K562 (cell line): ENCODE measurements around the gene ZFYVE28. TPM values are rescaled to one million over a fixed set of nuclear protein-coding genes. Genes with fewer than 3 reads are reported as not detected.

ENCODE experiments used
- CREM ChIP-seq: IDR thresholded peaks from 2 replicates; pipeline ENCODE4 v1.6.1; 2014; ENCODE audit warnings: antibody characterized with exemption, low read depth
- KDM5B ChIP-seq: fragments of 200-600 bp; sonication (generic); IDR thresholded peaks from 2 replicates; pipeline ENCODE4 v1.6.1; 2012; ENCODE audit warnings: low read depth, mild to moderate bottlenecking, moderate library complexity, low read length, control low read depth, inconsistent platforms; ENCODE audit not compliant: insufficient replicate concordance
- KLF6 ChIP-seq: fragments of 250-450 bp; sonication (Bioruptor Pico); IDR thresholded peaks from 2 replicates; pipeline ENCODE4 v1.4.0; 2020; ENCODE audit warnings: mild to moderate bottlenecking, moderate library complexity, borderline replicate concordance
- LCOR ChIP-seq: sonication (generic); formaldehyde crosslinking; IDR thresholded peaks from 2 replicates; pipeline ENCODE4 v1.8.0; 2022; ENCODE audit warnings: mild to moderate bottlenecking, missing genetic modification reagents
- MAX ChIP-seq: sonication (generic); formaldehyde crosslinking; IDR thresholded peaks from 2 replicates; pipeline ENCODE4 v1.9.0; 2022; ENCODE audit warnings: mild to moderate bottlenecking, missing genetic modification reagents
- SMARCB1 ChIP-seq: IDR thresholded peaks from 2 replicates; pipeline ENCODE4 v1.6.1; 2011; ENCODE audit warnings: improper control_type of control experiment, low read depth; ENCODE audit not compliant: insufficient read length
- ZFP36 ChIP-seq: fragments of 150-350 bp; IDR thresholded peaks from 2 replicates; pipeline ENCODE4 v1.6.1; 2018; ENCODE audit warnings: low read length, low read depth; ENCODE audit not compliant: partially characterized antibody
- ZNF134 ChIP-seq: fragments of 250-450 bp; sonication (Bioruptor Pico); conservative IDR thresholded peaks from 2 replicates; pipeline ENCODE4 v1.4.0; 2020
- ZNF407 ChIP-seq: fragments of 450-650 bp; IDR thresholded peaks from 2 replicates; pipeline ENCODE4 v1.6.1; 2016; ENCODE audit warnings: low read depth
- polyA plus RNA-seq, 8 experiments: library from polyadenylated mRNA; depleted of rRNA in 4 of 8; stranded (reverse) in 5 of 8; unstranded in 3 of 8; fragments of >200 nt; fragmentation: Nextera tagmentation in 2 of 8; fragmentation: Illumina TruSeq in 1 of 8; extraction: Ambion mirVana in 2 of 8; extraction: Trizol in 1 of 8; gene quantifications; 2 replicates each; pipeline versions ENCODE4 v1.2.1 to v1.2.3, GENCODE V29; 2011 to 2014; ENCODE audit warnings: inconsistent platforms in 1 of 8, missing spikeins in 1 of 8
- total RNA-seq, 7 experiments: library from RNA; depleted of rRNA in 6 of 7; stranded (reverse); fragments of >200 nt in 6 of 7; fragmentation: Illumina TruSeq in 2 of 7; extraction: Trizol in 2 of 7; gene quantifications; 2 replicates each; pipeline versions ENCODE4 v1.2.1 to v1.2.3, GENCODE V29; 2011 to 2021; ENCODE audit warnings: low replicate concordance in 1 of 7
- TF ChIP-seq, protein P1 (sequence below): fragments of 250-450 bp; sonication (Bioruptor Pico); IDR thresholded peaks from 2 replicates; pipeline ENCODE4 v1.8.0; 2021; ENCODE audit warnings: moderate library complexity, mild to moderate bottlenecking, inconsistent platforms
- TF ChIP-seq, protein P2 (sequence below): fragments of 450-650 bp; conservative IDR thresholded peaks from 2 replicates; pipeline ENCODE4 v1.6.1; 2016; ENCODE audit warnings: missing genetic modification characterization, low read depth, mild to moderate bottlenecking, control low read depth, missing compliant biosample characterization

ZFYVE28 gene
- total and polyA plus RNA-seq, 9 of the 15 experiments (the other 6 are each of a cell fraction or from before 2014, with no cell fraction given): 1.3 to 24.8 (median 8.9) TPM

GRCh38 chr4:2441393-2442174 lies 23.1 kb upstream of the ZFYVE28 start (continued):
- TF ChIP-seq ZNF407 (no peak), KDM5B (no peak), MAX (CRISPR knock-in tag) (peak; percentile 67), KLF6 (CRISPR knock-in tag) (peak; percentile 63; the same call in 1 of the 2 replicates), CREM (peak; percentile 70), SMARCB1 (no peak), LCOR (CRISPR knock-in tag) (peak; percentile 74; the same call in 1 of the 2 replicates), ZFP36 (peak; percentile 25), ZNF134 (no peak)
- TF ChIP-seq, protein P1, sequence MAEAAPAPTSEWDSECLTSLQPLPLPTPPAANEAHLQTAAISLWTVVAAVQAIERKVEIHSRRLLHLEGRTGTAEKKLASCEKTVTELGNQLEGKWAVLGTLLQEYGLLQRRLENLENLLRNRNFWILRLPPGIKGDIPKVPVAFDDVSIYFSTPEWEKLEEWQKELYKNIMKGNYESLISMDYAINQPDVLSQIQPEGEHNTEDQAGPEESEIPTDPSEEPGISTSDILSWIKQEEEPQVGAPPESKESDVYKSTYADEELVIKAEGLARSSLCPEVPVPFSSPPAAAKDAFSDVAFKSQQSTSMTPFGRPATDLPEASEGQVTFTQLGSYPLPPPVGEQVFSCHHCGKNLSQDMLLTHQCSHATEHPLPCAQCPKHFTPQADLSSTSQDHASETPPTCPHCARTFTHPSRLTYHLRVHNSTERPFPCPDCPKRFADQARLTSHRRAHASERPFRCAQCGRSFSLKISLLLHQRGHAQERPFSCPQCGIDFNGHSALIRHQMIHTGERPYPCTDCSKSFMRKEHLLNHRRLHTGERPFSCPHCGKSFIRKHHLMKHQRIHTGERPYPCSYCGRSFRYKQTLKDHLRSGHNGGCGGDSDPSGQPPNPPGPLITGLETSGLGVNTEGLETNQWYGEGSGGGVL (CRISPR knock-in tag): no peak
- TF ChIP-seq, protein P2, sequence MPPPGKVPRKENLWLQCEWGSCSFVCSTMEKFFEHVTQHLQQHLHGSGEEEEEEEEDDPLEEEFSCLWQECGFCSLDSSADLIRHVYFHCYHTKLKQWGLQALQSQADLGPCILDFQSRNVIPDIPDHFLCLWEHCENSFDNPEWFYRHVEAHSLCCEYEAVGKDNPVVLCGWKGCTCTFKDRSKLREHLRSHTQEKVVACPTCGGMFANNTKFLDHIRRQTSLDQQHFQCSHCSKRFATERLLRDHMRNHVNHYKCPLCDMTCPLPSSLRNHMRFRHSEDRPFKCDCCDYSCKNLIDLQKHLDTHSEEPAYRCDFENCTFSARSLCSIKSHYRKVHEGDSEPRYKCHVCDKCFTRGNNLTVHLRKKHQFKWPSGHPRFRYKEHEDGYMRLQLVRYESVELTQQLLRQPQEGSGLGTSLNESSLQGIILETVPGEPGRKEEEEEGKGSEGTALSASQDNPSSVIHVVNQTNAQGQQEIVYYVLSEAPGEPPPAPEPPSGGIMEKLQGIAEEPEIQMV: no peak
